Upper lobe of right lung (tissue), 1 donor: ENCODE measurements around the gene PTCH1. TPM values are rescaled to one million over a fixed set of nuclear protein-coding genes. Genes with fewer than 3 reads are reported as not detected.

Experiments
- ATAC-seq: fragments of 200-7000 bp; cut with Tn5 transposase; one replicate; pipeline ENCODE4 v1.9.1; 2020; ENCODE audit warnings: mild to moderate bottlenecking, moderate library complexity
- DNase-seq: peaks from one replicate; pipeline ENCODE4 v3.0.0-alpha.2; 2020
- H3K27ac ChIP-seq: fragments of 200-600 bp; one replicate; pipeline ENCODE4 v1.8.0; 2022
- H3K27me3 ChIP-seq: fragments of 200-600 bp; one replicate; pipeline ENCODE4 v1.8.0; 2022; ENCODE audit warnings: mild to moderate bottlenecking
- H3K36me3 ChIP-seq: fragments of 200-600 bp; one replicate; pipeline ENCODE4 v1.8.0; 2022
- H3K4me1 ChIP-seq: fragments of 200-600 bp; one replicate; pipeline ENCODE4 v1.8.0; 2022
- H3K4me3 ChIP-seq: fragments of 200-600 bp; one replicate; pipeline ENCODE4 v1.8.0; 2022; ENCODE audit warnings: mild to moderate bottlenecking
- H3K9me3 ChIP-seq: fragments of 200-600 bp; one replicate; pipeline ENCODE4 v1.8.0; 2022
- CTCF ChIP-seq: fragments of 200-600 bp; IDR thresholded peaks from one replicate; pipeline ENCODE4 v1.8.0; 2022; ENCODE audit warnings: antibody characterized with exemption
- intact Hi-C: fragments of 100-400 bp; cut with DNase I; formaldehyde crosslinking; loops from one replicate; pipeline ENCODE4 v1.11.0; 2022
- long read RNA-seq: library from polyadenylated mRNA; unstranded; transcript quantifications from one replicate; pipeline ENCODE4 v2.0.0, GENCODE V29; 2021
- total RNA-seq: library from RNA; stranded (reverse); fragmentation: NEBNext Ultra II Directional; extraction: Animal tissue kit (Norgen Biotek cat#: 25700); gene quantifications from one replicate; pipeline ENCODE4 v1.2.1, GENCODE V29; 2021
- donor health status: DM: no; HTN: yes; CAD: no; lungs with severe emphysema.

The PTCH1 gene
- total RNA-seq, result 25.9 TPM
- long read RNA-seq, partial matches to known transcripts, result 1 of 8 reads
- long read RNA-seq, other reads (novel, unspliced or antisense), result 7 of 8 reads

- Histone ChIP-seq H3K36me3 (no peaks in the 10 kb centered on the region), H3K9me3 (no peaks in the 10 kb centered on the region), H3K4me1 (peaks cover 16% of the 10 kb centered on the region), H3K27ac (peak within 1 kb of the TSS; percentile 24), H3K27me3 (no peaks in the 10 kb centered on the region), H3K4me3 (peak within 1 kb of the TSS; percentile 66)
- TF ChIP-seq CTCF, result no peak
- DNase-seq (peak; percentile 72), ATAC-seq (peak; percentile 78)
- intact Hi-C loops, result loop anchor here (10.0 kb wide), 1 partner anchor 208 kb away; no protein-coding TSS in a partner anchor
Measured at GRCh38 chr9:95516734-95517558, at the start of gene PTCH1. Gene PTCH1 (minus strand): TSS chr9:95516971.

GRCh38 chr9:95565982-95566381 is 49.2 kb upstream of the PTCH1 start:
- no peak overlapping the region for H3K4me3 ChIP-seq
- peaks cover 7% of the 10 kb centered on the region for H3K4me1 ChIP-seq
- H3K27me3 ChIP-seq, result peaks cover 7% of the 10 kb centered on the region
- H3K9me3 ChIP-seq, result no peaks in the 10 kb centered on the region
- ATAC-seq (no peak), DNase-seq (no peak)
- TF ChIP-seq CTCF, result no peak
- intact Hi-C loops, result no loop called here
- no peak overlapping the region for H3K27ac ChIP-seq
- no peaks in the 10 kb centered on the region for H3K36me3 ChIP-seq

DNA sequence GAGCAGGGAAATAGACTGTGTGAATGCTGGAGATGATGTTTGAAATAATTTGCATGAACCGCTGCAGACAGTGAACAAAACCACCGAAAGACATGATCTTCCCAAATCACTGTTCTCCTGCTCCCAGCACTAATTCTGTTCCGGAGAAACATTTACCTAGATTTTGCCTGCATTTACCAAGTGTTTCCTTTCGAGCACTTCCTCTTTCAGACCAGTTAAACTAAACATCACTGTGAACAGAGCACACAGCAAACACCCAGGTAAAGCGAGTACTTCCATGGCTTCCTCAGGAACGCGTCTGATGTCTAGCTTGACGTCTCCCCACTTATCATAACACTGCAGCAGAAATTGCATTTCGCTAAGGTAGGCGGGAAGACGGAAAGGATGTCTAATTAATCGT is 45.1 kb upstream of the PTCH1 start:
- DNase-seq (no peak), ATAC-seq (no peak)
- no peaks in the 10 kb centered on the region for H3K4me1 ChIP-seq
- no peak for TF ChIP-seq CTCF
- intact Hi-C loops, result no loop called here
- H3K4me3 ChIP-seq, result no peak overlapping the region
- no peaks in the 10 kb centered on the region for H3K9me3 ChIP-seq
- H3K27ac ChIP-seq, result no peak overlapping the region
- no peaks in the 10 kb centered on the region for H3K27me3 ChIP-seq
- no peaks in the 10 kb centered on the region for H3K36me3 ChIP-seq

DNA sequence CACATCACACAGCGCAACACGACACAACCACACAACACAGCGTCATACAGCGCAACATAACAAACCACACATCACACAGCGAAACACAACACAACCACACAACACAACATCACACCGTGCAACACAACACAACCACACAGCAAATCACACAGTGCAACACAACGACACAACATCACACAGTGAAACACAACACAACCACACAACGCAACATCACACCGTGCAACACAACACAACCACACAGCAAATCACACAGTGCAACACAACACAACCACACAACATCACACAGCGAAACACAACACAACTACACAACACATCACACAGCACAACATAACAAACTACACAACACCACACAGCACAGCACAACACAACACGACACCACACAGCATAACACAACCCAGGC is 40.4 kb upstream of the PTCH1 start:
- ATAC-seq, result no peak
- Histone ChIP-seq H3K9me3 (no peaks in the 10 kb centered on the region), H3K4me1 (no peaks in the 10 kb centered on the region), H3K36me3 (no peaks in the 10 kb centered on the region), H3K4me3 (no peak overlapping the region), H3K27me3 (peaks cover 5% of the 10 kb centered on the region), H3K27ac (no peak overlapping the region)
- intact Hi-C loops, result no loop called here
- DNase-seq, result no peak
- no peak for TF ChIP-seq CTCF

- Histone ChIP-seq H3K9me3 (no peaks in the 10 kb centered on the region), H3K36me3 (no peaks in the 10 kb centered on the region), H3K4me3 (no peak overlapping the region), H3K27ac (no peak overlapping the region), H3K4me1 (no peaks in the 10 kb centered on the region), H3K27me3 (peaks cover 5% of the 10 kb centered on the region)
- TF ChIP-seq CTCF, result no peak
- DNase-seq (no peak), ATAC-seq (no peak)
- intact Hi-C loops, result no loop called here
Measured at GRCh38 chr9:95556521-95556920, 39.8 kb upstream of the PTCH1 start.
